GOT3 (cell line): Measurements from ENCODE around the gene RAD51B.
"Not testable (repeated sequence)": the region's sequence is repeated elsewhere in the genome, so short reads cannot be mapped to it uniquely, and the experiment has no call there.

Experiments
- DNase-seq: peaks from one replicate; lab custom pipeline; 2025; ENCODE audit warnings: mixed read lengths; lab: John Stamatoyannopoulos, UW

Gene RAD51B

DNA sequence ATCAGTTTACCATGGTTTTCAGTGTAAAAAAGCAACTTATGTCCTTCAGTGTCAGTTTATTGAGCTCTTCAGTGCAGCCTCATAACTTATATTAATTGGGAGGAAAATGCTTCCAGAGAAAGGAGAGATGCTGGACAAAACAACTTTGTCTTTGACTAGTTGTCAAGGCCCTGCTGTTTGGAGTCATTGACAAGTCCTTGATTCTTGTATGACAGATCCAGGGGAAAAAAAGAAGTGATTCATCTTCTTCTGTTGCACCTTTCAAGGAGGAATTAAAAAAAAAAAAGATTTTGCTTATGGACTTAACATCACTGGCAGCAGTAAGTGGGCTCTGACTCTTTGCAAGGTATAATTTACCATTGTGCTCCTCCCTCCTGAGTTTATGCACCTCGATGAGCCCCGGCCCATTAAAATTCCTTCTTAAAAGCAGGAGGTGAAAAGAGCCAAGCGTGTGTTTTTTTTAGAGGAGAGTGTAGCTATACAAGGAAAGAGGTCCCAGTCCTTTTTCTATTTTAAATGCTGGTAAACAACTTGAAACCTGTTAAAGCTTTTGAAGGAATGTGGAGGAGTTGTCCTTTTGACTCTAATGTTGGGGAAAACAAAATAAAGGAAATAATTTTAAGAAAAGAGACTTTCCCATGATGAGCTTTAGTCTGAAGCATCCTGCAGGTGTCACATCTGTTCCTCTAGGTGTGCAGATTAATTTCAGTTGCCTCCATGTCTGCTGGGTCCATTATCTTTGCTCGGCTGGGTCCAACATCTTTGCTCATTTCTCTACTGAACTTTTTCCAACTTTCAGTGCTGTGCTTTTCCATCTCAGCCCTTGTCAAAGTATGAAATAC, 431.6 kb downstream of the RAD51B start:
- DNase-seq = no peak

DNA sequence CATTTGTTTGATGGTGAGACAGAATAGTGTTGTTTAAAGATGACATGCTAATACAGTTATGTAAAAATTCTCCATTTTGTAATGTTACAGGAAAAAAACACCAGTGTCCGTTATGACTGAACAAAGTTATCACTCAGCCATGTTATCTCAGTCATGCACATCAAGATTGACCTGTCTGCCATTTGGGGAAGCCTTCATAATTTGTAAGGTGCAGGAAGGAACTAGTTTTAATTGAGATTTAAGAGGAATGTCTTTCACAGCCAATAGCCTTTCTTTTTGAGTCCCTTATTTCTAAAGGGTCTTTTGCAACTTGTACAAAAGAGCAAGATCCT, 432.2 kb downstream of the RAD51B start:
- no peak for DNase-seq

DNA sequence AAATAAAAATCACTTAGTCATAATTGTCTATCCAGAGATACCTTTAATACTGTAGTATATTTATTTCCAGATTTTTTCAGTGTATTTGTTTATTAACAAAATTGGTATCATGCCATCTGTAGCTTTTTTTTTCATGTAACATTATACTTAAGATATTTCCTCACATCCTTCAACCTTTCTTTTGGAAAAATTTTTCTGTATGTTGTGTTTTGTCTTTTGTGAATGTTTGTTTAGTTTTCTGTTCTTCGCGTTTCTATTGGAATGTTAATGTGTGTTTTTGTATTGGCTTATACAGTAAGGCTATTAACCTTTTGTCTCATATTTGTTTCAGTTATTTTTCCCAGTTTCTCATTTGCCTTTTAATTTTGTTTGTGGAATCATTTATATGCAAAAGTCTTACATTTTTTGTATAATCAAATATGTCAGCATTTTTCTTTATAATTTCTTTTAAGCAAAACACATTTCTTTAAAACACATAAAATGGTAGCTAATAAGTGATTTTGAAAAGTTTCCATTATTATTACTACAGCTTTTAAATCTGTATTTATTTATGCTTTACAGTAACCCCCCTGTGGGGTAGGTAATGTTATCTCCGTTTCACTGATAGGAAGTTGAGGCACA, 433.7 kb downstream of the RAD51B start:
- no peak for DNase-seq

DNA sequence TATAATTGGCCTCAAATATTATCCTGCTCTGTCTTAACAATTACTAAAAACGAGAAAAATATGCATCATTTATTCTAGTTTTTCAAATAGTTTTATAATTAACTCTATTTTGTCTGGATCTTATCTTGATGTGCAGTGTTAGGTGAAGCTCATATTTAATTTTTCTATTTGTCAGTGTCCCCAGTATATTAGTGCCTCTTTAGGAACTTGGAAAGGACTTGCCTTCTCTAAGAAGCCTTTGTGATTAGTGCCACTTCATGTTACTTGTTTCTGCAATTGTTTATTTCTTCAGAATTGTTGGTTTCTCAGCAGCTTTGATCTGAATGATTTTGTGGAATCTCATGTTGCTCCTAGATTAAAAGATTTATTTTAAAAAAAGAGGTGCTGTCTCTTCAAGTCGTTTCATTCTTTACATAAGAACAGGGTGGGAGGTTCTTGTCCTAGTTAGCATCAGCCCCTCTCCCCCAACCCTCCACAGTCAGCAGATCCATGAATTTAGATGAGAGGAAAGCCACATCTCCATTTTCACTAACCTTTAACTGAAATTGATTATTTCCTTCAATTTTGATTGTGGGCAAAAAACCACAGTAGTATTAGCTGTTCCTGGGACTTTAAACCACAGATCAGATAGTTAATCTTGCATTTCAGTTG, 434.4 kb downstream of the RAD51B start:
- no peak for DNase-seq

DNA sequence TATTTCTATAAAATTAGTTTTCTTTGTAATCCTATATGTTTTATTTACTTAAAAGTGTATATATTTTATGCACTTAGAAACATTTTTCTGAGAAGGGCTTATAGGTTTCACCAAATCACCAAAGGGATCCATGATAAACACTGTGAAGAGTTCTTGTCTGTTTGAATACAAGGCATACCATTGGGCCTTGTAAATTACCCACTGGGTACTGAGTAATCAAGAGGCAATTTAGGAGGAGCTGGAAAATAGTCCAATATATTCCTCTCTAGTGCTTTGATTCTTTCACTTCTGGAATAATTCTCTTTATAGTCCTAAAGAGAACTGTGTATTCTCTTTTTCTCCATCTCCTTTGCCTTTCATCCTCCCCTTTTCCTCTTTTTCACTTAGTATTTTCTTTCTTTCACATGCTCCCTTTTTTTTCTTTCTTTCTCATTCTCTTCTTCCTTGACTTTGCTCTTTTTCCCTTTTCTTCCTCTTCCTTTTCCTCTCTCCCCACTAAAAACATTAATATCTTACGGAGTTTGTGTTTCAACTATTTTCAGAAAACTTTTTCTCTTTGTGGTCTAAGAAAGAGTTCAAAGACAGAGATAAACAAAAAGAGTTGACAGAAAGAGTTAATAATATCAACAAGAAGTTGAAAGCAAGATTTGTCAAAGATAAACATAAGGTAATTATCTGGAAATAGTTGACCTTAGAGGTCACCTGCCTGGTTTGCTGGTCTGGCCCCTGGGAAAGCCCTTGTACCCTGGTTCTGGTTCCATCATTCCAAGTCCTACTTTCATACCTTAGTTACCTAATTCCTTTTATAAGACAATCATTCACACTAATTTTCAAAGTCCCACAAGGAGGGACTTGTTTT, 435.3 kb downstream of the RAD51B start:
- DNase-seq = no peak

DNA sequence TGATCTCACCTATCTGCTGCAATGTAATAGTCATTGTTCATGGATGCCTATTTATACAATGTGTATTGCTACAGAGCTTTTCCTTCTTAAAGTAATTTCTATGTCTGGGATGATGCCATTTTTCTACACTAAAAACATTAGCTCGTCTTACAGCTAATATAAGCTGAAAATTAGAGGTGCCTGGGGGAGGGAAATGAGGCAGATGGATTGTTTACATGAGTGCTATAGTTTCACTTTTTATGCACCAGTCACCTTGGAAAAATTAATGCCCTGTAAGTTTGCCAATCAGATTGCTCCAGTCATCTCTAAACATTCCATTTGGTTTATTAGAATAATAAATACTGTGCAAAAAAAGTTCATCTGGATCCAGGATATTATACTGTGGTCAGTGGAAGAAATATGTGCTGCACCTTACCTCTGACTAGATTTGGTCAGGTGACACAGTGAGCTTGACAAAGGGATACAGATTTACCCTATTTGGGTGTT, 436.2 kb downstream of the RAD51B start:
- no peak for DNase-seq

DNA sequence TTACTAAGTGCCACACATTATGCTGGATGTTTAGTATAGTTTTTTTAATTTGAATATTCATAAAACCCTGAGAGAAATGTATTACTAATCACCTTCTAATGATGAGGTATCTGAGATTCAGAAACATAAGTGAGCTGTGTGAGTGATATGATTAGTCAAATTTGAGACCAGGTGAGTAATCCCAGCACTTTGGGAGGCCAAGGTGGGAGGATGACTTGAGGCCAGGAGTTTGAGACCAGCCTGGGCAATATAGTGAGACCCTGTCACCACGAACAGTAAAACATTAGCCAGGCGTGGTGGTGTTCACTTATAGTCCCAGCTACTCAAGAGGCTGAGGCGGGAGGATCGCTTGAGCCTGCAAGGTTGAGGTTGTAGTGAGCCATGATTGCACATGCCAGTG, 438.4 kb downstream of the RAD51B start:
- DNase-seq = no peak

DNA sequence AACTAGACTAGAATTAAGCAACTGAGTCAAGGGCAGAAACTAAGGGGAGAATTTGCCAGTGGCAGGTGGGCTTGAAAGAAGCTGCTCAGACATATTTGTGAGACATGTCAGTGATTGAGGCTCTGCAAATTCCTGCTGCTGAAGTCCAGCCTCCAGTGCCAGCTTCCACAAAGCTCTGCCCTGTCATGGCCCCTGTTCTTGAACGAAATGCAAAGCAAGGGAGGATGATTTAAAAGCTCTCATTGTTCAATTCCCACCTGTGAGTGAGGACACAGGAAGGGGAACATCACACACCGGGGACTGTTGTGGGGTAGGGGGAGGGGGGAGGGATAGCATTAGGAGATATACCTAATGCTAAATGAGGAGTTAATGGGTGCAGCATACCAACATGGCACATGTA, 439.4 kb downstream of the RAD51B start:
- not testable (repeated sequence) for DNase-seq

DNA sequence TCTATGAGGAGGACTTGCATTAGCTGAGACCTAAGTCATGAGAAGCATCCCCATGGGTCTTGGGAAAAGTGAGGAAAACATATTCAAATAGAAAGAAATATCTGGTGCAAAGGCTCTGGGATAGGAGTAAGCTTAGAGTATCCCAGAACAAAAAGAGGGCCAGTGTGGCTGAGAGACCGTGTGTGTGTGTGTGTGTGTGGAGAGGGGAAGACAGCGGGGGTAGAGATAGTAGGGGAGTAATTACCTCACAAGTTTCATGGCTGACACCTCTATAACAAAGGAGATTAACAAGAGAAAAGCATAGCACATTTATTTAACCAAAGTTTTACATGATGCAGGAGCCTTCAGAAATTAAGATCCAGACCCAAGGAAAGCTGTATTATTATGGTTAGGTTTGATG, 440.5 kb downstream of the RAD51B start:
- DNase-seq = no peak

DNA sequence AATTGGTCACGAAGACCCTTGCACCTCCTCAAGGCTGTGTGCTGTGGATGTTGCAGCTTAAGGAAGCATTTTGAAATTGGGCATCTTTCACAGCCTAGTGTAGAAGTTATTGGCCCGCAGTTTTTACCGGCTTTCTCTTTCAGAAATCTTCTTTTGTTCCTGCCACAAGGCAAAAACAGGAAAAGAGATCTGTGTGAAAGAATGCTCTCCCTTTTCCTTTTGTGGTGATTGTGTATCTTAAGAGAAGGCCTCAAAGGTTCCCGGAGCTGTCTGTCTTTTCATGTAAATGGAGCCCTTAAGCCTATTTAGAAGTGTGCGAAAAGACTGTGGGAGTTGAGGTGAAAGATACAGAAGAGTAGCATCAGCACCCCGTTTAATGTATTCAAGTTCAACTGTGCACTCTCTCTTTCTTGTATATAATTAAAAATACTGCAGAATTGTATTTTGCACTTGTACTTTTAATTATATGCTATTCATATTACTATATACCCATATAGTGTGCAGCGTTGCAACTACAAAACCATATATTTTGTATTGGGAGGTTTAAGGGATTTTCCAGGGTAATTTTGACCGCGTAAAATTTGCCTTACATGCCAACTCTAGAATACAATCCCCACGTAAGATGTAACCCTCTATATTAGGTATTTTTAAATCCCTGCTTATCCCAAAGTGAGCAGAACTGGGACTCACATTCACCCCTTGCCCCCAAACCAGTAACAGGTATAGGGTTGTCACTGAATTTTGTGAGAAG, 441.7 kb downstream of the RAD51B start:
- DNase-seq = no peak

DNA sequence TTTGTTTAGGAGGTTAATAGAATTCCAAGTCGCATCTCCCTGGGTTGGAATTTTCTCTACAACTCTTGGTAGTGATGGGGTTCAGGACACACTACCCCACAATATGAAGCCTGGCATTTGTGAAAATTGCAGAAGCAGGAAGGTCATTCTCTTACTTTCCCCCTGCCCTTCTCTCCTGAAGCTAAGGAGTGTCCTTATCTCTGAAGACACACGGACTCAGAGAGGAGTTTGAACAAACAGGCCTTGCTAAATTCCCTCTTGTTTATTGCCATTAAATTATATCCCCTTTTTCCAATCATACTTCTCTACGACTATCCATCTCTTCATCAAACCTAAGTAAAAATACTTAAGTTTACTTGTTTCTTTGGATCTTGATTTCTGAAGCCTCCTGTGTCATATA, 443.0 kb downstream of the RAD51B start:
- no peak for DNase-seq

DNA sequence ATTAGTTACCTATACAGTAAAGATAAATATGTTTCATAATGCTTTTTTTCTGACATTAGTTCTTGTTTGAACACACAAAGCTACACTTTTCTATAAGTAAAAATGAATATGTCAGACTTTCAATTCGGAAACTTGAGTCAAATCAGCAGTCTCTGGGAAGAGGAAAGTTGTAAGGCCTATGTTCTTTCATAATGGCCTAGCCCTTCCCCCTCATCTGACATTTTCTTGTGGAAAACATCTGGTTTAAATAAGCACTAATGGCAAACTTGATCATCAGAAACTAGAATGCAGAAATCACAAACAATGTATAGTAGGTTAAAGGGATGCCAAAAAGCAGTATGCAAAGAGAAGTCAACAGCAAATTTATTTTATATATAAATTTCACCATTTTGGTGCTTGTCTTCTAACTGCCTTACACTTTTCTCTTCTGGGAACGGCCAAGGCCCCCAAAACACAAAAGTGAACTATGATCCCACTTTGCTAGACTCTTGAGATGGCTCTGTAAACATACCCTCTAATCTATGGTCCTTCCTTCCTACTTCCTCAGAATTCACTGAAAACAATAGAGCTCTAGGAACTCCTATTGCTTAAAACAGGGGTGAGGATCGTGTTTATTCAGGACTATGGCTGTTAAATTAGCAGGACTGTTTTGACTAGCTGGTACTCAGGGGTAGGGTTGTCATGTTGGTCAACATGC, 444.1 kb downstream of the RAD51B start:
- no peak for DNase-seq

DNA sequence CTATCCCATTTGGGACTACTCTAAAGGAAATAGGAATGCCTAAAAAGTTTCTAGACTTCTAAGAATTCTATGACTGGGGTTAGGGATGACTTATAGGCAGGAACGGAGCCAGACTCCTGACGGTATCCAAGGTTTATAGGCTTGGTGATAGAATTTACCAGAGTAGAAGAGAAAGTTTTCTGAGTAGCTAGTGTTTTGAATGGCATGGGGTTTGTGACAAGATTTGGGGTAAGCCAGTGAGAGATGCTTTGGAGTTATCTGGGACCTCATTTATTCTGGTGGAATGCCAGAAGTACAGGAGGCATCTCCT, 444.6 kb downstream of the RAD51B start:
- DNase-seq = no peak

DNA sequence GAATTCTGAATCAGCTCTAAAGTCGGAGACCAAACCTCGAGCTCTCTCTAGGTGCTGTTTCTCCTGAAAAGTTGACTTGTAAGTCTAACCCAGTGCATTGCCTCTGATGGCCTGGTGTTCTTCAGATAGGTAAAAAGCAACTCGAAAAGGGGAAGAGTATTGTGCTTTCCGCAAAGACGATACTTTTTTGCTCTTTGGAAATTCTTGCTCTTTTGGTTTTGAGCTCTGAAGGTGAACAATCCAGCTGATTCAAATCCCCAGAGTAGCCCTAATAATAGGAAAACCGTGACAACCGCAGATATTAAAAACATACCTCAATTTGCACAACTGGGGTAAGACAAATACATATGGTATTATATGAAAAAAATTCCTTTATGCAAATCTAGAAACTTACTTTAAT, 447.4 kb downstream of the RAD51B start:
- no peak for DNase-seq

DNA sequence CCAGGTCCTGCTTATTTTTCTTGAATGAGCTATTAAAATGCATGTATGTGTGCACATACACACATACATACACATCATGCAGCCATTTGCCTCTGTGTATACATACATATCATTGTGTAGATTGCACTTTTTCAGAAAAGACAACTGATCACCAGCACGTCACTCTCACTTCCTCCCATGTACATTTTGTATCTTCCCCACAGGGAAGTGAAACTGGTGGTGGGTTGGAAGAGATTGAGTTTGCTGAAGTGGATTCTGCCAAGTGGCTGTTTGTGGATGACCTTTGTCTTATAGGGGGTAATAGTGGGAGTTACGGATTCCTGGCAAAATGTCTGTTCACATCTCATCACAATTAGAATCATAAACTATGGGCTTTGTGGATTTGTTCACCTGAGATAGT, 448.6 kb downstream of the RAD51B start:
- DNase-seq = no peak

DNA sequence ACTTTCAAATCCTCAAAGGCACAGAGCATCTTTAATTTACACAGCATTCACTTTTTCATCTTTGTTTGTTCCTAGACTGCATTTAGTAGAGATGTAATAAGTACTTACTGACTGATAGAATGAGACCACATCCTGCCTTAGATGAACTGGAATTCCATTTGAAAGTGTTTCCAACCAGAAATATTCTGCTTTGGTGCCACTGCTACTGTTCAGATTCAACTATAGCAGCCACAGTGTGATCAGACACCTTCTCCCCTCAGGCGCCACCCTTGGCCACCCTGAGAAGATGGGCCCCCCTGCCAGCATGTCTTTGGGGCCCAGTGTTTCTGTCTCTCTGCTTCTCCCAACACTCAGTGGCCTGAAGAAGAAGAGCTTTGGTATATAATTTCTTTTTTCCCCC, 449.1 kb downstream of the RAD51B start:
- DNase-seq = no peak

DNA sequence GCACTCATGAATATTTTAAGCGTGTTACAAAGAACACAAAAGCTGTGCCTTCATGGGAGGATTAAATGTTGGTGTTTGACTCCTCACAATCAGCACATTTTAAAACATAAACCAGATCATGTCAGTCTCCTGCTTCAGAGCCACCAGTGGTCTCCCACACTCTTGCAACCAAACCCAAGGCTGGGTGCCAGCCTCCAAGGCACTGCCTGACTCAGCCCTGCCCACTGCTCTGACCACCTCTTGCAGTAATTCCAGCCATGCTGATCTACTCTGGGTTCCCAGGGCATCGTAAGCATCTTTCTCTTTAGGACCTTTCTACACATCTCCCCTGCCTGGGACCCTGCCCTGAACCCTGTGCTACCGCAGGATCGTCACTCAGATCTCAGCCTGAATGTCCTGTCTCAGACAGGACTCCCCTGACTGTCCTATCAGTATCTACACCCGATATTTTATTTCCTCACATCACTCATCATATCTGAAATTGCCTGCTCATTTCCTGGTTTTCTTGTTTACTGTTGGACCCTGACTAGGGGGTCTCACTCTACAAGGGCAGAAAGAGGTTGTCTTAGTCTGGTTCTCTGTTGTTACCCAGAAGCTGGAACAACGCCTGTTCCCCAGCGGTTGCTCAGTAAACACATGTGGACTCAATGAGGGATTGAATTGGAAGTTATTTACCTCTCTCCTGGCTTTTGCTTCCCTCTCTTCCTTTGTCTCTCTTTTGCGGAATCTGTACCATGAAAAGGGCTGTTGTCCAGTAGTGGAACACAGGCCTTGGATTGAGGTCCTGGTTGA, 449.8 kb downstream of the RAD51B start:
- DNase-seq = no peak

DNA sequence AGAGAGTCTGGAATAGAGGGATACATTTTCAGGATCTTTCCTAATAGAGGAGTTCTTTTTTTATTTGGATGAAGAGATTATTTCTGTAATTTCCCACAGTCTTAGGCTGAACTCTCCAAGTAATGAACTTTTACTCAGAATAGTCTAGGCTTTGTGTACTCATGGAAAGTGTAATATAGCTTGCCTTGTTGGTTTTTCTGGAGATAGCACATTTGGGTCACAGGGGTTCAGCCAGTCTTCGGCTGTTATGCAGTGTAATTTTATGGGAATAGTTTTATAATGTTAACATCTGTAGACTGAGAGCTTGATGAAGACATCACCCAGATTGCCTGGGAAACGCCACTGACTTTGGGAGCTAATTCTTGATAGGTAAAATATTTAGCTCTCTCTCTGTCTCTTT, 450.8 kb downstream of the RAD51B start:
- no peak for DNase-seq

DNA sequence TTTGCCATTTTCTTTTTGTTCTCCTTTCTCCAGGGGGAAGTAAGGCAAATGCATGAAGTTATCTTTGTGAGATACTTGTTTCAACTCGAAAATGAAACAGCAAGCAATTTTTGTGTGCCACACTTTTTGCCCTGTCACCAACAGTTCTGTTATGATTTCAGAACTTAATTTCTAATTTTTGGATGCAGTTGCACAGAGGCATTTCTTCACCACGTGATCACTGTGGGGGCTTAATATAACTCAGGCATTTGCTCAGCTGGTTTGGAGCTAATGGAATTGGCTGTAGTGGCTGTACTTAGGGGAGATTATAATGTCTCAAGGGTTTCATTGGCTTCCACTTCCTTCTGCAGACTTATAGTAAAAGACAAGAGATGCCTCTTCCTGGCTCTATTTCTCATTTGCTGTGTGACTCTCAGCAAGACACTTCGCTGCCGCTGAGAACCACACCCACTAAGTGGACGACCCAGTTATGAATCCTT, 452.4 kb downstream of the RAD51B start:
- no peak for DNase-seq

DNA sequence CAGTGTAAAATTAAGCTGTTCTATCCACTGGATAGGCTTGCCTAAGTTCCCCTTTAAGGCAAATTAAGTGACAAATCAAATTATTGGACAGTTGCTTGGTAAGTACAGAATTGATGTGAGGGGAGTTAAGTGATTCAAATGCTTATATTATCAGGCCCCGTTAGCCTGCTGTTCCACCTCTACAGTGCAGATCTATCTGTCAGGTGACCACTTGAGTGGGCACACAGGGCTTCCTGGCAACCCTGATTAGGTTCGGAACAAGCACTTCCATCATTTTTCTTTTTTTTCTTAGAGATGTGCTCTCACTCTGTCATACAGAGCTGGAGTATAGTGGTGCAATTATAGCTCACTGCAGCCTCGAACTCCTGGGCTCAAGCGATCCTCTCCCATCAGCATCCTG, 453.8 kb downstream of the RAD51B start:
- no peak for DNase-seq
